Endothelial cell of umbilical vein (primary cell): ENCODE results near the gene ZBTB7A. TPM values are rescaled to one million over a fixed set of nuclear protein-coding genes. Genes with fewer than 3 reads are reported as not detected.

ENCODE experiments used
- BruUV-seq: library from RNA; stranded (reverse); fragments of 400-500 nt; replicated peaks from 2 replicates; lab custom pipeline; 2021; lab: Mats Ljungman, UMichigan
- CTCF ChIA-PET: fragments of 300-600, 350-600 bp; sonication (Branson Sonifier 250); formaldehyde crosslinking; loops from one replicate; lab custom pipeline; 2021; ENCODE audit warnings: antibody characterized with exemption, inconsistent platforms; lab: Charles Lee
- POLR2A ChIA-PET: fragments of 300-600, 350-600 bp; sonication (Branson Sonifier 250); formaldehyde crosslinking; loops from one replicate; lab custom pipeline; 2021; ENCODE audit warnings: antibody characterized with exemption, inconsistent platforms; lab: Charles Lee
- DNase-seq: peaks from one replicate; pipeline ENCODE4 v3.0.0-alpha.2; 2011; ENCODE audit warnings: low read depth, low spot score
- FAIRE-seq: peaks from 2 replicates; lab custom pipeline; 2011; peaks lifted over from hg19 to GRCh38; lab: Jason Lieb, UNC
- H2AFZ ChIP-seq: 2 replicates; pipeline ENCODE4 v1.6.0; 2012; ENCODE audit warnings: low read depth, low read length, control low read depth, inconsistent platforms
- H3K27ac ChIP-seq: 2 replicates; pipeline ENCODE4 v1.5.1; 2011; ENCODE audit warnings: low read depth, mild to moderate bottlenecking, control low read depth, low read length, moderate library complexity; ENCODE audit not compliant: insufficient read depth
- H3K27me3 ChIP-seq, 2 experiments: 2 replicates each; pipeline versions ENCODE4 v1.6.0 to v1.6.1; 2011; ENCODE audit warnings: low read length in 2 of 2, mixed read lengths in 1 of 2; ENCODE audit not compliant: control insufficient read depth in 2 of 2, insufficient read depth in 2 of 2
- H3K36me3 ChIP-seq, 2 experiments: 2 replicates in 1 of 2; 3 replicates in 1 of 2; pipeline ENCODE4 v1.5.1; 2011; ENCODE audit warnings: low read length in 2 of 2, mild to moderate bottlenecking in 1 of 2, moderate library complexity in 1 of 2; ENCODE audit not compliant: control insufficient read depth in 2 of 2, insufficient read depth in 2 of 2; ENCODE audit errors: extremely low read depth in 1 of 2
- H3K4me1 ChIP-seq: 3 replicates; pipeline ENCODE4 v1.5.1; 2011; ENCODE audit warnings: mild to moderate bottlenecking, low read length; ENCODE audit not compliant: control insufficient read depth, insufficient read depth; ENCODE audit errors: extremely low read depth
- H3K4me2 ChIP-seq: 2 replicates; pipeline ENCODE4 v1.6.1; 2011; ENCODE audit warnings: low read length, control low read depth, mixed read lengths; ENCODE audit not compliant: insufficient read depth
- H3K4me3 ChIP-seq, 3 experiments: fragments of 200-600 bp in 1 of 3; sonication (generic), shearing (Covaris generic) in 1 of 3; replicated peaks in 1 of 3; 2 replicates each; pipeline ENCODE4 v1.5.1; 2011 to 2016; ENCODE audit warnings: control low read depth in 3 of 3, low read length in 3 of 3, mild to moderate bottlenecking in 2 of 3, inconsistent platforms in 1 of 3, low read depth in 1 of 3, moderate library complexity in 1 of 3; ENCODE audit not compliant: insufficient read depth in 1 of 3
- H3K79me2 ChIP-seq: 2 replicates; pipeline ENCODE4 v1.6.0; 2012; ENCODE audit warnings: low read length, inconsistent platforms; ENCODE audit not compliant: control insufficient read depth, insufficient read depth
- H3K9ac ChIP-seq: replicated peaks from 2 replicates; pipeline ENCODE3; 2011; ENCODE audit warnings: low read length, control low read depth; ENCODE audit not compliant: insufficient read depth; ENCODE audit errors: extremely low read depth
- H3K9me1 ChIP-seq: replicated peaks from 3 replicates; pipeline ENCODE4 v1.6.0; 2011; ENCODE audit warnings: mild to moderate bottlenecking, low read length; ENCODE audit not compliant: control insufficient read depth, insufficient read depth; ENCODE audit errors: extremely low read depth
- H3K9me3 ChIP-seq: replicated peaks from 2 replicates; pipeline ENCODE4 v1.5.1; 2012; ENCODE audit warnings: low read length, inconsistent platforms; ENCODE audit not compliant: control insufficient read depth, insufficient read depth
- H4K20me1 ChIP-seq: replicated peaks from 2 replicates; pipeline ENCODE3; 2011; ENCODE audit warnings: mild to moderate bottlenecking, low read length; ENCODE audit not compliant: control insufficient read depth, insufficient read depth; ENCODE audit errors: extremely low read depth
- CTCF ChIP-seq, 2 donors: IDR thresholded peaks; 1 replicate in 1 of 2; 2 replicates in 1 of 2; pipeline ENCODE4 v1.5.1; 2011; ENCODE audit warnings: low read length in 2 of 2, mild to moderate bottlenecking in 2 of 2, moderate library complexity in 2 of 2, control low read depth in 1 of 2, inconsistent platforms in 1 of 2, low read depth in 1 of 2; ENCODE audit not compliant: insufficient read depth in 1 of 2; ENCODE audit errors: extremely low read depth in 1 of 2
- EZH2 ChIP-seq: IDR thresholded peaks from 2 replicates; pipeline ENCODE4 v1.6.1; 2012; ENCODE audit warnings: borderline replicate concordance, low read depth, mild to moderate bottlenecking, moderate library complexity, low read length, inconsistent platforms; ENCODE audit not compliant: severe bottlenecking
- FOS ChIP-seq: IDR thresholded peaks from 2 replicates; pipeline ENCODE4 v1.6.1; 2011; ENCODE audit warnings: mild to moderate bottlenecking, low read length, moderate library complexity, borderline replicate concordance; ENCODE audit not compliant: insufficient read depth
- GATA2 ChIP-seq: IDR thresholded peaks from 2 replicates; pipeline ENCODE4 v1.7.0; 2011; ENCODE audit warnings: low read depth, mild to moderate bottlenecking, moderate library complexity, mixed read lengths, low read length; ENCODE audit not compliant: insufficient read length, insufficient read depth
- JUN ChIP-seq: IDR thresholded peaks from 2 replicates; pipeline ENCODE4 v1.6.1; 2011; ENCODE audit warnings: borderline replicate concordance, low read depth; ENCODE audit not compliant: insufficient read length, insufficient read depth
- MAX ChIP-seq: IDR thresholded peaks from 2 replicates; pipeline ENCODE4 v1.6.1; 2011; ENCODE audit not compliant: insufficient read depth, insufficient read length
- MYC ChIP-seq: IDR thresholded peaks from one replicate; pipeline ENCODE4 v1.6.1; 2011; ENCODE audit warnings: mild to moderate bottlenecking, low read depth, low read length
- POLR2A ChIP-seq: IDR thresholded peaks from 2 replicates; pipeline ENCODE4 v1.6.1; 2012; ENCODE audit warnings: low read depth, mild to moderate bottlenecking, control low read depth, low read length
- POLR2AphosphoS5 ChIP-seq: IDR thresholded peaks from 2 replicates; pipeline ENCODE4 v1.6.1; 2012; ENCODE audit warnings: low read depth, mild to moderate bottlenecking, control low read depth, low read length, moderate library complexity; ENCODE audit not compliant: insufficient read depth
- dilution Hi-C: fragments of 300-500 bp; cut with MboI; formaldehyde crosslinking; loops from one replicate; pipeline ENCODE4 v1.15.0; 2019; ENCODE audit warnings: low sequenced_read_pairs; ENCODE audit not compliant: extremely low pct_ligation_motif_present
- intact Hi-C: fragments of 100-400 bp; cut with micrococcal nuclease; formaldehyde crosslinking; loops from one replicate; pipeline ENCODE4 v1.10.0; 2022
- polyA plus RNA-seq, 4 experiments: library from polyadenylated mRNA; depleted of rRNA in 3 of 4; stranded (reverse) in 3 of 4; unstranded in 1 of 4; fragments of >200 nt; gene quantifications; 2 replicates each; pipeline versions ENCODE4 v1.2.1 to v1.2.3, GENCODE V29; 2011 to 2012; ENCODE audit warnings: missing spikeins in 1 of 4
- total RNA-seq: library from RNA; stranded (reverse); gene quantifications from 2 replicates; pipeline ENCODE4 v1.2.3, GENCODE V29; 2021

Gene ZBTB7A
- total and polyA plus RNA-seq, 2 donors (not counting 3 experiments of a cell fraction or from before 2014, with no cell fraction given): 8.2 to 29.0 TPM

- intact Hi-C loops (no loop called here), dilution Hi-C loops (no loop called here)
- H3K9me1 ChIP-seq: no peaks in the 10 kb centered on the region
- no peaks in the 10 kb centered on the region for H3K4me1 ChIP-seq
- H3K4me2 ChIP-seq: no peak overlapping the region
- H2AFZ ChIP-seq: no peak overlapping the region
- POLR2A ChIA-PET: interaction anchor here (0.6 kb wide), 1 partner anchor 141 kb away, joined by 4 read pairs; no protein-coding TSS in a partner anchor
- DNase-seq (no peak), FAIRE-seq (no peak)
- no peaks in the 10 kb centered on the region for H3K9me3 ChIP-seq
- CTCF ChIA-PET: no interaction called here
- no peaks in the 10 kb centered on the region for H3K27me3 ChIP-seq
- BruUV-seq: no TSS peak
- H4K20me1 ChIP-seq: no peaks in the 10 kb centered on the region
- TF ChIP-seq MAX (no peak), POLR2AphosphoS5 (no peak), GATA2 (no peak), POLR2A (no peak), JUN (no peak), MYC (no peak), EZH2 (no peak), FOS (no peak), CTCF (IDR thresholded peaks at IDR 0.05; ENCODE audit: extremely low read depth in 1 of 2, insufficient read depth in 1 of 2, low read depth in 1 of 2, low read length in 2 of 2) (no peak)
- H3K79me2 ChIP-seq: peaks cover 29% of the 10 kb centered on the region
- peaks cover 0 to 13% of the 10 kb centered on the region in 2 experiments for H3K36me3 ChIP-seq
- no peak overlapping the region for H3K27ac ChIP-seq
- no peak overlapping the region for H3K4me3 ChIP-seq
- H3K9ac ChIP-seq: no peak overlapping the region
These were observed 23.3 kb downstream of the ZBTB7A start for GRCh38 chr19:4043401-4043800.
